GM23338 (cell line): ENCODE measurements around the gene TKFC. TPM values are rescaled to one million over a fixed set of nuclear protein-coding genes. Genes with fewer than 3 reads are reported as not detected.

Experiments used
- ATAC-seq: fragments of 200-7000 bp; cut with Tn5 transposase; 3 replicates; pipeline ENCODE4 v1.9.1; 2020
- DNase-seq: peaks from one replicate; pipeline ENCODE4 v3.0.0-alpha.2; 2015; ENCODE audit warnings: low spot score
- H2AFZ ChIP-seq: fragments of 200-600 bp; sonication (generic); 2 replicates; pipeline ENCODE4 v1.8.0; 2016; ENCODE audit warnings: antibody characterized with exemption, mild to moderate bottlenecking, moderate library complexity
- H3F3A ChIP-seq: fragments of 200-600 bp; sonication (generic); replicated peaks from 2 replicates; pipeline ENCODE4 v1.8.0; 2017; ENCODE audit warnings: antibody characterized with exemption, mixed run types, low read depth
- H3K27ac ChIP-seq: fragments of 200-600 bp; sonication (generic); 2 replicates; pipeline ENCODE4 v1.6.1; 2016; ENCODE audit warnings: low read depth
- H3K27me3 ChIP-seq: fragments of 200-600 bp; sonication (generic); 2 replicates; pipeline ENCODE4 v1.8.0; 2016; ENCODE audit warnings: mild to moderate bottlenecking, mixed run types, moderate library complexity; ENCODE audit not compliant: insufficient read depth
- H3K36me3 ChIP-seq: fragments of 200-600 bp; sonication (generic); 2 replicates; pipeline ENCODE4 v1.8.0; 2016; ENCODE audit warnings: mild to moderate bottlenecking; ENCODE audit not compliant: insufficient read depth
- H3K4me1 ChIP-seq: fragments of 200-600 bp; sonication (generic); 2 replicates; pipeline ENCODE4 v1.8.0; 2016; ENCODE audit warnings: mild to moderate bottlenecking, moderate library complexity; ENCODE audit not compliant: insufficient read depth
- H3K4me2 ChIP-seq: fragments of 200-600 bp; sonication (generic); 2 replicates; pipeline ENCODE4 v1.7.1; 2017; ENCODE audit warnings: mixed run types
- H3K4me3 ChIP-seq: fragments of 200-600 bp; sonication (generic); 2 replicates; pipeline ENCODE4 v1.6.1; 2016; ENCODE audit warnings: mixed run types
- H3K79me2 ChIP-seq: fragments of 200-600 bp; sonication (generic); replicated peaks from 2 replicates; pipeline ENCODE4 v1.8.0; 2017; ENCODE audit warnings: mild to moderate bottlenecking; ENCODE audit not compliant: insufficient read depth
- H3K9me2 ChIP-seq: fragments of 200-600 bp; sonication (generic); 2 replicates; pipeline ENCODE4 v1.8.0; 2017; ENCODE audit not compliant: insufficient read depth
- H4K20me1 ChIP-seq: fragments of 200-600 bp; sonication (generic); replicated peaks from 2 replicates; pipeline ENCODE4 v1.8.0; 2017; ENCODE audit warnings: mild to moderate bottlenecking; ENCODE audit not compliant: insufficient read depth
- H3K27ac Mint-ChIP-seq: 2 replicates; pipeline ENCODE4 v1.8.0; 2020; ENCODE audit warnings: inconsistent platforms, mild to moderate bottlenecking, moderate library complexity, mixed read lengths
- H3K27me3 Mint-ChIP-seq: 3 replicates; pipeline ENCODE4 v1.8.0; 2022; ENCODE audit warnings: low read depth, mild to moderate bottlenecking, moderate library complexity, mixed read lengths, inconsistent platforms; ENCODE audit not compliant: insufficient read depth, poor library complexity
- H3K36me3 Mint-ChIP-seq: 3 replicates; pipeline ENCODE4 v1.8.0; 2021; ENCODE audit warnings: low read depth, mild to moderate bottlenecking, inconsistent platforms, moderate library complexity, mixed read lengths
- H3K4me1 Mint-ChIP-seq: 3 replicates; pipeline ENCODE4 v1.8.0; 2020; ENCODE audit warnings: mild to moderate bottlenecking, inconsistent platforms, mixed read lengths
- H3K4me3 Mint-ChIP-seq: 3 replicates; pipeline ENCODE4 v1.8.0; 2021; ENCODE audit warnings: moderate library complexity, mild to moderate bottlenecking, inconsistent platforms, mixed read lengths
- H3K9me3 Mint-ChIP-seq: 3 replicates; pipeline ENCODE4 v1.8.0; 2020; ENCODE audit warnings: moderate library complexity, mild to moderate bottlenecking, inconsistent platforms, mixed read lengths
- CREB1 ChIP-seq: fragments of 250-450 bp; sonication (Bioruptor Pico); IDR thresholded peaks from 2 replicates; pipeline ENCODE4 v1.5.0; 2020; ENCODE audit warnings: low read depth, mild to moderate bottlenecking, moderate library complexity
- CTCF ChIP-seq, 2 experiments: fragments of 200-600 bp in 1 of 2; sonication (generic) in 1 of 2; conservative IDR thresholded peaks; 2 replicates each; pipeline versions ENCODE4 v1.5.1 to v1.6.1; 2016 to 2017; ENCODE audit warnings: antibody characterized with exemption in 2 of 2, low read depth in 2 of 2, mild to moderate bottlenecking in 2 of 2, moderate library complexity in 1 of 2
- ETS1 ChIP-seq: IDR thresholded peaks from 2 replicates; pipeline ENCODE4 v1.6.1; 2016; ENCODE audit warnings: antibody characterized with exemption
- EZH2 ChIP-seq: fragments of 200-600 bp; sonication (generic); IDR thresholded peaks from one replicate; pipeline ENCODE4 v1.8.0; 2017; ENCODE audit warnings: antibody characterized with exemption, mild to moderate bottlenecking, low read depth; ENCODE audit not compliant: unreplicated experiment
- EZH2phosphoT487 ChIP-seq: fragments of 200-600 bp; sonication (generic); IDR thresholded peaks from one replicate; pipeline ENCODE4 v1.8.1; 2018; ENCODE audit warnings: antibody characterized with exemption; ENCODE audit not compliant: unreplicated experiment
- JUNB ChIP-seq: IDR thresholded peaks from one replicate; pipeline ENCODE4 v1.6.1; 2016; ENCODE audit warnings: antibody characterized with exemption; ENCODE audit not compliant: unreplicated experiment
- NANOG ChIP-seq: IDR thresholded peaks from 2 replicates; pipeline ENCODE4 v1.6.1; 2016; ENCODE audit warnings: antibody characterized with exemption, borderline replicate concordance
- POLR2AphosphoS5 ChIP-seq: IDR thresholded peaks from 2 replicates; pipeline ENCODE4 v1.6.1; 2016; ENCODE audit warnings: antibody characterized with exemption, low read depth
- REST ChIP-seq: IDR thresholded peaks from one replicate; pipeline ENCODE4 v1.6.1; 2018; ENCODE audit warnings: antibody characterized with exemption; ENCODE audit not compliant: unreplicated experiment
- STAT1 ChIP-seq: IDR thresholded peaks from one replicate; pipeline ENCODE4 v1.6.1; 2016; ENCODE audit warnings: antibody characterized with exemption; ENCODE audit not compliant: unreplicated experiment
- ZNF114 ChIP-seq: fragments of 250-450 bp; sonication (Bioruptor Pico); IDR thresholded peaks from 2 replicates; pipeline ENCODE4 v1.5.0; 2020; ENCODE audit warnings: mild to moderate bottlenecking, moderate library complexity
- ZNF331 ChIP-seq: fragments of 250-450 bp; sonication (Bioruptor Pico); IDR thresholded peaks from 2 replicates; pipeline ENCODE4 v1.5.0; 2020; ENCODE audit warnings: low read depth, mild to moderate bottlenecking, moderate library complexity
- ZNF462 ChIP-seq: fragments of 250-450 bp; sonication (Bioruptor Pico); IDR thresholded peaks from 2 replicates; pipeline ENCODE4 v1.5.0; 2020; ENCODE audit warnings: mild to moderate bottlenecking, moderate library complexity
- polyA plus RNA-seq: library from polyadenylated mRNA; unstranded; fragments of >200 nt; fragmentation: Nextera tagmentation; extraction: Ambion mirVana; gene quantifications from 2 replicates; pipeline ENCODE4 v1.2.1, GENCODE V29; 2016
- total RNA-seq: library from RNA; depleted of rRNA; stranded (reverse); fragments of >200 nt; shearing (Covaris generic); gene quantifications from 2 replicates; pipeline ENCODE4 v1.2.3, GENCODE V29; 2014

TKFC gene
- total and polyA plus RNA-seq, 2 experiments from 2014 or later: 21.7 to 46.9 TPM

- H3K36me3 Mint-ChIP-seq: peaks cover 62% of the 10 kb centered on the region
- no peaks in the 10 kb centered on the region for H3K4me1 Mint-ChIP-seq
- TF ChIP-seq CREB1 (no peak), ZNF331 (CRISPR knock-in tag) (no peak), EZH2phosphoT487 (no peak), NANOG (no peak), REST (no peak), STAT1 (no peak), CTCF (conservative IDR thresholded peaks at IDR 0.05; ENCODE audit: low read depth in 2 of 2) (no peak), JUNB (no peak), EZH2 (no peak), ZNF114 (CRISPR knock-in tag) (no peak), ETS1 (no peak), POLR2AphosphoS5 (no peak), ZNF462 (no peak)
- Histone ChIP-seq H2AFZ (no peak overlapping the region), H3K27me3 (no peaks in the 10 kb centered on the region), H3K27ac (no peak overlapping the region), H3F3A (0 out of 2 replicates have a peak, but pooled peaks cover 3% of the 10 kb centered on the region), H3K4me3 (no peak overlapping the region), H3K4me1 (no peaks in the 10 kb centered on the region), H4K20me1 (no peaks in the 10 kb centered on the region), H3K4me2 (no peak overlapping the region), H3K79me2 (no peaks in the 10 kb centered on the region), H3K9me2 (0 out of 2 replicates have a peak, but pooled peaks cover 3% of the 10 kb centered on the region), H3K36me3 (peaks cover 25% of the 10 kb centered on the region; the same call in 1 of the 2 replicates)
- H3K4me3 Mint-ChIP-seq: no peak overlapping the region
- no peak overlapping the region for H3K27ac Mint-ChIP-seq
- ATAC-seq (no peak), DNase-seq (no peak)
- H3K27me3 Mint-ChIP-seq: peaks cover 3% of the 10 kb centered on the region
- peaks cover 41% of the 10 kb centered on the region for H3K9me3 Mint-ChIP-seq
These were observed 42.7 kb downstream of the TKFC start for GRCh38 chr11:61375761-61376108.
